Sigmoid colon (tissue), 7 donors: Measurements from ENCODE around the gene ZNF23. TPM values are rescaled to one million over a fixed set of nuclear protein-coding genes. Genes with fewer than 3 reads are reported as not detected.
"Not testable (repeated sequence)": the region's sequence is repeated elsewhere in the genome, so short reads cannot be mapped to it uniquely, and the experiment has no call there.

Experiments
- DNase-seq: peaks from one replicate; pipeline ENCODE4 v3.0.0-alpha.2; 2019
- H3K27ac ChIP-seq, 4 donors: fragments of 200-600 bp; sonication (generic); one replicate each; pipeline ENCODE4 v1.5.1; 2016 to 2019; ENCODE audit warnings: mild to moderate bottlenecking in 1 of 4
- H3K27me3 ChIP-seq, 3 donors: fragments of 200-600 bp; sonication (generic); one replicate each; pipeline ENCODE4 v1.5.1; 2019; ENCODE audit warnings: mild to moderate bottlenecking in 1 of 3
- H3K36me3 ChIP-seq, 4 donors: fragments of 200-600 bp; sonication (generic); one replicate each; pipeline ENCODE4 v1.5.1; 2016 to 2019
- H3K4me1 ChIP-seq, 4 donors: fragments of 200-600 bp; sonication (generic); one replicate each; pipeline ENCODE4 v1.5.1; 2017 to 2019
- H3K4me3 ChIP-seq, 4 donors: fragments of 200-600 bp; sonication (generic); one replicate each; pipeline ENCODE4 v1.5.1; 2017 to 2019; ENCODE audit warnings: mild to moderate bottlenecking in 2 of 4, moderate library complexity in 1 of 4
- H3K9me3 ChIP-seq, 4 donors: fragments of 200-600 bp in 3 of 4; sonication (generic) in 3 of 4; one replicate each; pipeline versions ENCODE4 v1.5.1 to v1.6.1; 2013 to 2019
- CTCF ChIP-seq, 4 experiments: fragments of 450-650 bp in 3 of 4; fragments of 200-600 bp in 1 of 4; IDR thresholded peaks; one replicate each; pipeline ENCODE4 v1.5.1; 2016 to 2019; ENCODE audit warnings: antibody characterized with exemption in 4 of 4, mild to moderate bottlenecking in 3 of 4, moderate library complexity in 2 of 4
- EP300 ChIP-seq, 4 donors: sonication (generic); formaldehyde crosslinking; IDR thresholded peaks; one replicate each; pipeline ENCODE4 v1.6.1; 2017; ENCODE audit warnings: antibody characterized with exemption in 4 of 4
- POLR2A ChIP-seq, 2 donors: fragments of 450-650 bp; IDR thresholded peaks; one replicate each; pipeline ENCODE4 v1.6.1; 2016; ENCODE audit warnings: antibody characterized with exemption in 2 of 2, mild to moderate bottlenecking in 2 of 2, moderate library complexity in 2 of 2
- POLR2AphosphoS5 ChIP-seq, 4 donors: sonication (generic); formaldehyde crosslinking; IDR thresholded peaks; one replicate each; pipeline ENCODE4 v1.6.1; 2017; ENCODE audit warnings: antibody characterized with exemption in 4 of 4
- WGBS, 2 donors: extraction: QIAGEN DNeasy Blood & Tissue Kit; methylation state at CpG; one replicate each; pipeline ENCODE4 v1.1.7; 2013; 5-methylcytosine and 5-hydroxymethylcytosine counted together
- intact Hi-C: fragments of 100-400 bp; cut with DNase I; formaldehyde crosslinking; loops from one replicate; pipeline ENCODE4 v1.15.1; 2023
- polyA plus RNA-seq, 3 donors: library from polyadenylated mRNA; stranded (reverse); fragments of 200-250 nt; gene quantifications; one replicate each; pipeline ENCODE4 v1.2.3, GENCODE V29; 2013
- total RNA-seq, 4 donors: library from RNA; depleted of rRNA; stranded (reverse); fragments of >200 nt; gene quantifications; one replicate each; pipeline ENCODE4 v1.1.0, GENCODE V29; 2016
- donor health status: healthy with polysubstance abuse.
- donor health status: Bipolar disorder and iron deficiency.
- donor health status: healthy.

ZNF23 gene
- total RNA-seq: 10 to 100 TPM in 1 of 4 donors, 1 to 10 TPM in 3; 3.9 to 11.6 (median 7.5) TPM
- polyA plus RNA-seq: 1 to 10 TPM; 3.0 to 5.4 (median 5.3) TPM

DNA sequence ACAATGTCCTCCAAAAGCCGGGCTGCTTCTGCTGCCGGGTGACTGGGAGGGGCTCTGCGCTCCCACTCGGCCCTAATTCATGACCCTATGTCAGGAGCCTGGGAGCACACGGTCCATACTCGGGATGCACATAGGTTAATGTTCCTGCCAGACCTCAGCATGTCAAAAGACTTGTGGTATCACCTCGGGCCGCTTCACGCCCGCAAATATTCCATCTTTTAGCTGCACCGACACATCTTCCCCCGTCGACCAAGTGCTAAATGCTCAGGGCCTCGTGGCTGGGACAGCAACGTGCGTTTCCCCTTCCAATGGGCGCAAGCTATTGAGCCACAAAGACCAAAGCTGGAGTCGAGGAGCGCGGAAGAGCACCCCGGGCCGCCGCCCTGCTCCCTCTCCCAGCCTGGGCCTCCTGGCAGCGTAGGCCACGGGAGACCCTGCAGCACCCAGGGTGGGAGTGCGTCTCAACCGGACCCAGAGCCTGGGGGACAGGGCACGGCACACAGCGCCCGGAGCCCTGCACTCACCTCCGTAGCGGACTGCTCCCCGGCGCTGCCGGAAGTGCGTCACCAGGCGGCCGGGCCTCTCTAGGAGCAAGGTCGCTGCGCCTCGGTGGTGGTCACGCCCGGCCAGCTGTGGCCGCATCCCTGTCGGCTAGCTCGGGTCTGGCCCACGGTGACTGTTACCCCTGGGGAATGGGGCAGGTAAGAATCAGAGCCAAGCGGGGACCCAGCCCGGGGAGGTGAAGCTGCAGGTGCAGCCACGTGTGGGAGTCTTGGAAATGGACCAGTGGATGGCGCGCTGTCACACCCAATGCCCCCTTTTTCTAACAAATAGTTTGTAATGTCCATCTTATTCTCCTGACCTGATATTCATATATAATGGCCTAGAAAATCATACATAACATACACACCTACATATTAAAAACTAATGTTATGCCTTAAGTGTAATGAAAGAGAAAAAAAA is at the start of gene ZNF23:
Gene ZNF23, minus strand, starts transcription at position 562 of the 963 bp plus-strand sequence. CDS start 5,451 bp downstream, outside the sequence.
- Histone ChIP-seq H3K27ac (peak within 1 kb of the TSS; percentile 86 to 95 (median 92)), H3K27me3 (no peaks in the 10 kb centered on the region), H3K9me3 (no peaks in the 10 kb centered on the region), H3K4me1 (peaks cover 0 to 28% (median 22%) of the 10 kb centered on the region in 4 donors), H3K36me3 (peaks cover 0 to 2% (median 0%) of the 10 kb centered on the region in 4 donors), H3K4me3 (peak within 1 kb of the TSS; percentile 76 to 92 (median 78))
- intact Hi-C loops: loop anchor here (1.0 to 5.0 kb wide), 2 partner anchors 22 to 630 kb away; partner anchors contain the start of genes DHX38 and TXNL4B
- WGBS, 2 donors: 1% methylated on average over 52 of the region's 52 CpGs
- TF ChIP-seq POLR2AphosphoS5 (IDR thresholded peaks at IDR 0.05) (peak; percentile 93 to 98 (median 95)), EP300 (IDR thresholded peaks at IDR 0.05) (peak in 1 of 4 donors; percentile 54), CTCF (IDR thresholded peaks at IDR 0.05) (no peak), POLR2A (IDR thresholded peaks at IDR 0.05) (peak; percentile 62 to 90)
- peak; percentile 94 for DNase-seq

DNA sequence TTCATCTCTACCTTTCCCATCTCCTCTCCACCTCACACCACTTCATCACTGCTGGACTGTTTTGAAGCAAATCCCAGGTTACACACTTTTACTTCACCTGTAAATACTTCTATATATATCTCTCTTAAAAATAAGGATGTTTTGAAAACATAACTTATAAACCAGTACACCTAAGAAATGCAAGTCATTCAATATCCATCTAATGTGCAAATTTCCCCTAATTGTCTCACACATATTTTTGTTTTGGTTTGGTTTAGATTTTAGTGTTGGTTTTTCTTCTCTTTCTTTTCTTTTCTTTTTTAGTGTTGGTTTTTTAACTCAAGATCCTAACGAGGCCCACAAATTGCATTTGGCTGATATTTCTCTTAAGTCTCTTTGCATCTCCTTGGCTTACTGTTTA is 45.0 kb upstream of the ZNF23 start:
- Histone ChIP-seq H3K9me3 (no peaks in the 10 kb centered on the region), H3K36me3 (no peaks in the 10 kb centered on the region), H3K4me3 (no peak overlapping the region), H3K27me3 (no peaks in the 10 kb centered on the region), H3K27ac (no peak overlapping the region), H3K4me1 (no peaks in the 10 kb centered on the region)
- WGBS, 2 donors: 76 to 77% methylated on average over 1 of the region's 1 CpG
- intact Hi-C loops: no loop called here
- DNase-seq: no peak
- no peak for TF ChIP-seq EP300 (IDR thresholded peaks at IDR 0.05)
- TF ChIP-seq POLR2AphosphoS5 (IDR thresholded peaks at IDR 0.05): no peak
- TF ChIP-seq CTCF (IDR thresholded peaks at IDR 0.05): no peak
- no peak for TF ChIP-seq POLR2A (IDR thresholded peaks at IDR 0.05)

DNA sequence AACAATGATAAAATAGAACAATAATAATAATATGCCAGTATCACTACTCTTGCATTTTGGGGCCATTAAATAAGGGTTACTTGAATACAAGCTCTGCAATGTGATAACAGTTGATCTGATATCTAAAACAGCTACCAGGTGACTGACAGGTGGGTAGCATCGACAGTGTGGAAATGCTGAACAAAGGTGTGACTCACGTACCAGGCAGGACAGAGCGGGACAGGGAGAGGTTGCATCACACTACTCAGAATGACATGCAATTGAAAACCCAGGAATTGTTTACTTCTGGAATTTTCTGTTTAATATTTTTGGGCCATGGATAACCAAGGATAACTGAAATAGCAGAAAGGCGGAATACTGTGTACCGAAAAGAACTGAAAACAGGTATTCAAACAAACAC is 42.9 kb upstream of the ZNF23 start:
- TF ChIP-seq CTCF (IDR thresholded peaks at IDR 0.05): no peak
- no peak for TF ChIP-seq EP300 (IDR thresholded peaks at IDR 0.05)
- TF ChIP-seq POLR2A (IDR thresholded peaks at IDR 0.05): no peak
- no peak for TF ChIP-seq POLR2AphosphoS5 (IDR thresholded peaks at IDR 0.05)
- H3K27ac ChIP-seq: no peak overlapping the region
- no peaks in the 10 kb centered on the region for H3K9me3 ChIP-seq
- 89 to 93% methylated on average over 5 of the region's 5 CpGs for WGBS, 2 donors
- H3K27me3 ChIP-seq: no peaks in the 10 kb centered on the region
- no peaks in the 10 kb centered on the region for H3K4me1 ChIP-seq
- no peaks in the 10 kb centered on the region for H3K36me3 ChIP-seq
- intact Hi-C loops: no loop called here
- DNase-seq: no peak
- H3K4me3 ChIP-seq: no peak overlapping the region

DNA sequence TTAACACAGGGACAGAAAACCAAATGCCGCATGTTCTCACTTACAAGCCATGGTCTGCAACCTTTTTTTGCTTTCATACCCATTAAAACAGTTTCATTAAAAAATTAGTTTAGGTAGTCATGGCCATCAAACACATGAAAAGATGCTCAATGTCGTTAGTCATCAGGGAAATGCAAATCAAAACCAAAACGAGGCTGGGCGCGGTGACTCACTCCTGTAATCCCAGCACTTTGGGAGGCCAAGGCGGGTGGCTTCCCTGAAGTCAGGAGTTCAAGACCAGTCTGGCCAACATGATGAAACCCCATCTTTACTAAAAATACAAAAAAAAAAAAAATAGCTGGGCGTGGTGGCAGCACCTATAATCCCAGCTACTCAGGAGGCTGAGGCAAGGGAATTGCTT is 42.0 kb upstream of the ZNF23 start:
- H3K27ac ChIP-seq, H3K9me3 ChIP-seq, DNase-seq, H3K4me1 ChIP-seq, H3K27me3 ChIP-seq, H3K4me3 ChIP-seq, intact Hi-C loops, H3K36me3 ChIP-seq: not testable (repeated sequence)
- WGBS, 2 donors: 75 to 82% methylated on average over 7 of the region's 7 CpGs

DNA sequence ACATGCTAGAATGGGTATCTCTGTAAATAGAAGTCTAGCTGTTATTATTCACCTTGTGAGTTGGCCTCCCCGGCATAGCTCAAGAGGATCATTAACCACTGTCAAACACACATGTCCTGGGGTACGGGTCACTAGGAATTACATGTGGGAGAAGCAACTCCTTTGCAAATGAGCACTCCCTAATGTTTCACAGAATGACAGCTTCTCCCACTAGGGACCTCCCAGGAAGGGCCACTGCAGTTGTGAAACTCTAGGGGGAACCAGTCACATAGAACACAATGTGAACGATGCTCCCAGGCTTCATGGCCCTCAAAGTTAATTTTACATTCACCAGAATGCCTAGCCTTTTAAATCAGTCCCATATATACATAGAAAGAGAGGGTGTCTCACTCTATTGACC is 39.5 kb upstream of the ZNF23 start:
- no peak for DNase-seq
- intact Hi-C loops: no loop called here
- no peak overlapping the region for H3K4me3 ChIP-seq
- no peaks in the 10 kb centered on the region for H3K9me3 ChIP-seq
- TF ChIP-seq EP300 (IDR thresholded peaks at IDR 0.05) (no peak), CTCF (IDR thresholded peaks at IDR 0.05) (no peak), POLR2A (IDR thresholded peaks at IDR 0.05) (no peak), POLR2AphosphoS5 (IDR thresholded peaks at IDR 0.05) (no peak)
- no peaks in the 10 kb centered on the region for H3K27me3 ChIP-seq
- no peak overlapping the region for H3K27ac ChIP-seq
- 49 to 63% methylated on average over 3 of the region's 3 CpGs for WGBS, 2 donors
- H3K4me1 ChIP-seq: no peaks in the 10 kb centered on the region
- H3K36me3 ChIP-seq: no peaks in the 10 kb centered on the region
